Activated T-cell treated with anti-CD3 and anti-CD28 coated beads, Interleukin-2, amount 50 U/mL, for 72 hours (primary cell): ENCODE data around the gene DPRX. TPM values are rescaled to one million over a fixed set of nuclear protein-coding genes. Genes with fewer than 3 reads are reported as not detected.
"Not testable (repeated sequence)": the region's sequence is repeated elsewhere in the genome, so short reads cannot be mapped to it uniquely, and the experiment has no call there.

Experiments
- ATAC-seq, 2 donors: fragments of 150-1000 bp; cut with Tn5 transposase; replicated peaks in 1 of 2; 2 replicates each; pipeline ENCODE4 v1.10.0; 2021; ENCODE audit warnings: moderate library complexity in 2 of 2, mild to moderate bottlenecking in 1 of 2
- DNase-seq, 2 donors: peaks; one replicate each; pipeline ENCODE4 v3.0.0; 2021 to 2022; ENCODE audit warnings: mixed read lengths in 1 of 2
- H3K27ac Mint-ChIP-seq: one replicate; pipeline ENCODE4 v1.8.0; 2022; ENCODE audit warnings: mild to moderate bottlenecking, moderate library complexity, mixed read lengths
- H3K27me3 Mint-ChIP-seq: one replicate; pipeline ENCODE4 v1.8.0; 2022; ENCODE audit warnings: low read depth, mixed read lengths
- H3K36me3 Mint-ChIP-seq, 2 donors: one replicate each; pipeline ENCODE4 v1.8.0; 2022; ENCODE audit warnings: mixed read lengths in 2 of 2, mild to moderate bottlenecking in 1 of 2; ENCODE audit not compliant: insufficient read depth in 2 of 2
- H3K4me1 Mint-ChIP-seq: one replicate; pipeline ENCODE4 v1.8.0; 2022; ENCODE audit warnings: low read depth, mixed read lengths
- H3K4me3 Mint-ChIP-seq, 2 donors: one replicate each; pipeline ENCODE4 v1.8.0; 2022; ENCODE audit warnings: mild to moderate bottlenecking in 2 of 2, mixed read lengths in 2 of 2, moderate library complexity in 2 of 2
- H3K9me3 Mint-ChIP-seq, 2 donors: one replicate each; pipeline ENCODE4 v1.8.0; 2022; ENCODE audit warnings: mixed read lengths in 2 of 2
- total RNA-seq, 2 donors: library from RNA; stranded (reverse); gene quantifications; one replicate each; pipeline ENCODE4 v1.2.3, GENCODE V29; 2022

Gene DPRX
- total RNA-seq, 2 donors from 2014 or later, result not detected

DNA sequence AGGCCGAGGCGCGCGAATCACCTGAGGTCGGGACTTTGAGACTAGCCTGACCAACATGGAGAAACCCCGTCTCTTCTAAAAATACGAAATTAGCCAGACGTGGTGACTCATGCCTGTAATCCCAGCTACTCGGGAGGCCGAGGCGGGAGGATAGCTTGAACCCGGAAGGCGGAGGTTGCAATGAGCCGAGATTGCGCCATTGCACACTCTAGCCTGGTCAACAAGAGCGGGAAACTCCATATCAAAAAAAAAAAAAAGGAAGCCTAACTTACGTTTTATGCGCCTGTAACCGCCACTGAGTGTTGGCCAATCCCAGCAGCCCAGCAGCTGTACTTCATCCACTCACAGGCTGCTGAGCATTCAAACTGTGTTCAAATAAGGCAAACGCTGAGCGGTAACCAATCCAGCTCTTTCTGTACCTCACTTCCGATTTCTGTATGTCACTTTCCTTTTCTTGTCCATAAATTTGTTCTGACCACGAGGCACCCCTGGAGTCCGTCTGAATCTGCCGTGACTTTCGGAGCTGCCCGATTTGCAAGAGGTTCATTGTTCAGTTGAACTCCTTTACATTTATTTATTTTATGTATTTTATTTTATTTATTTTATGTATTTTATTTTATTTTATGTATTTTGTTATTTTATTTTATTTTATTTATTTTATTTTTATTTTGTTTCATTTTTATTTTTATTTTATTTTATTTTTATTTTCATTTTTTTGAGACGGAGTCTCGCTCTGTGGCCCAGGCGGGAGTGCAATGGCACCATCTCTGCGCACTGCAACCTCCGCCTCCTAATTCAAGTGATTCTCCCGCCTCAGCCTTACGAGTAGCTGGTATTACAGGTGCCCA, 18.2 kb downstream of the DPRX start:
- no peak for ATAC-seq
- DNase-seq, result no peak
- peaks cover under 1 to 9% of the 10 kb centered on the region in 2 donors for H3K36me3 Mint-ChIP-seq
- no peak overlapping the region for H3K4me3 Mint-ChIP-seq
- peaks cover under 1 to 6% of the 10 kb centered on the region in 2 donors for H3K9me3 Mint-ChIP-seq
- no peaks in the 10 kb centered on the region for H3K4me1 Mint-ChIP-seq
- no peaks in the 10 kb centered on the region for H3K27me3 Mint-ChIP-seq
- H3K27ac Mint-ChIP-seq, result no peak overlapping the region

DNA sequence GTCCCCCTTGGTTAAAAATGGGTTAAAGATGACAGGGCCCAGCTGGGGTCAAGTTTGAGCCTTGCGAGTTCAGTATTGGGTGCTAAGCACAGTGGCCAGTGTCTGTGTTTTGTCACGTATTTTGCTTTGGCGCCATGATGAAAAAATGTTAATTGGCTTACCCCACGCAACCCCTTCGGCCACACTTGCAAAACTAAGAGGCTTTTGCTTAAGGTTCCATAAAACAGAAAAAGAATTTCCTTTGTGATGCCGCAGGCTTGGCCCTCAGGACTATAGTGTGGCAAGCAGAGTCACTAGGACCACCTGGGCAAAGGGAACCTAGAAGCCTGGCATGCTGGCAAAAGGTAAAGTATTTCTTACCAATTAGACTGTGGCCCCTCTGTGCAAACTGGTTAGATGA, 20.7 kb downstream of the DPRX start:
- Mint-ChIP-seq H3K4me1 (no peaks in the 10 kb centered on the region), H3K27ac (no peak overlapping the region), H3K9me3 (peaks cover 4 to 8% of the 10 kb centered on the region in 2 donors), H3K36me3 (peaks cover 2 to 14% of the 10 kb centered on the region in 2 donors), H3K4me3 (no peak overlapping the region), H3K27me3 (no peaks in the 10 kb centered on the region)
- no peak for ATAC-seq
- no peak for DNase-seq

DNA sequence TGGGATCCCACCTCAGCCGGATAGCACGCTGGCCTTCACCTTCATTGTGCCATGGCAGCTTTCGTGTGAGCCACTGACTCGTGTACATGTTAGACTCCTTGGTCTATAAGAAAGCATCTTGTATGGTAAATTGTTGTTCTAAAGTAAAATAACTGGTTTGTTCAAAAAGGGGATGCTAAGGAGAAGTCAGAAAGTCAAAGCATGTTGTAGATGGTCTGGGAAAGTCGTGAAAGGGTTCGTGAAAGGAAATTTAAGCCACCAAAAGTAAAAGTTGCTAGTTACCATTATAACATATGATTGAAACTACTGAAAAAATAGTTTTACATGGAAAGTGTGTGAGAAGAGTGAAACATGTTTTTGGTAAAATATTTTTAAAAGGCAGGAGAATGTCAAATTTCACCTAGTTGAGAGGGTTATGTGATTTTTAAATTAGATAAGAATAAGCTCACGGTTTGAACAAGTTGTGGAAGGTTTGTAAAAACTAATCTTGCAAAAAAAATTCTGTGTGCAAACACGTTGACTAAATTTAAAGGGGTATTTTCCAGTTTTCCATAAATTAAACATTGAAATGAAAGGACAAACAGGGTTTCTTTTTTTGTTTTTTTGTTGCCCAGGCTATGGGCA, 23.4 kb downstream of the DPRX start:
- H3K36me3 Mint-ChIP-seq, result peaks cover 4 to 13% of the 10 kb centered on the region in 2 donors
- no peaks in the 10 kb centered on the region for H3K27me3 Mint-ChIP-seq
- ATAC-seq (no peak), DNase-seq (no peak)
- no peak overlapping the region for H3K4me3 Mint-ChIP-seq
- H3K4me1 Mint-ChIP-seq, result no peaks in the 10 kb centered on the region
- H3K9me3 Mint-ChIP-seq, result peaks cover 4 to 9% of the 10 kb centered on the region in 2 donors
- no peak overlapping the region for H3K27ac Mint-ChIP-seq

DNA sequence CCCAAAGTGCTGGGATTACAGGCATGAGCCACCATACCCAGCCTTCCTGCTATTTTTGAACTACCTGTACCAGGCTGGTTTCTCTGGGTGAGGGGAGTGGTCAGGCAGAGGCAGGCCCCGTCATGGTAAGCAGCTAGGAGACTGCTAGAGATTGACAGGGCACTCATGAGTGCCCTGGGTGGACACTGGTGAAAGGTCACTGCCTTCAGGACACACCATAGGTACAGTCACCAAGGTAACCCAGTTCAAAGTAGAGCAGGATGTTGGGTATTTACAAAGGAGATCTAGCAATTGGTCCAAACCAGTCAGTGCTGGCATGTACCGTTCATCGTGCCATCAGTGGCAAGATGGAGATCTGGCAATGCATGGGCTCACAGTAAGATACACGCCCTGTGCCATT, 25.5 kb downstream of the DPRX start:
- DNase-seq, result no peak
- Mint-ChIP-seq H3K27me3 (no peaks in the 10 kb centered on the region), H3K36me3 (peaks cover 4 to 10% of the 10 kb centered on the region in 2 donors), H3K4me1 (no peaks in the 10 kb centered on the region), H3K9me3 (peaks cover 6 to 8% of the 10 kb centered on the region in 2 donors), H3K4me3 (no peak overlapping the region), H3K27ac (no peak overlapping the region)
- no peak for ATAC-seq

DNA sequence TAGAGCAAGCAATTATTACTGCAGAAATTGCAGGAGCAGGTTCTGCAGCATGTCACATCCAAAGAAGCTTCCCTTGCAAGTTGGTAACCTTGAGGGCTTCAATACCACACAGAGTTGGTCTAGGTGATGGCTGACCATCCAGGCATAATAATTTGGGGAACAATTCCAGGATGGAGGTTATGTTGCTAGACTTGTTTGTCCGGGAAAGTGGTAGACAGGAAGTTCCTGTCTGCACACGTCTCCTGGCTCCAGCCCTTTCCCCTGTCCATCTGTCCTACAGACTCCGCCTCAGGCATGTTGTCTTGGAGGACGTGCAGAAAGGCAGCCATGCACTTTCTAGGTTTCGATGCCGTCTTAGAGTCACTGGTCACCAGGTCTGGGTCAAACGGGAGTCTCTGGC, 26.0 kb downstream of the DPRX start:
- H3K36me3 Mint-ChIP-seq, result peaks cover 4 to 10% of the 10 kb centered on the region in 2 donors

DNA sequence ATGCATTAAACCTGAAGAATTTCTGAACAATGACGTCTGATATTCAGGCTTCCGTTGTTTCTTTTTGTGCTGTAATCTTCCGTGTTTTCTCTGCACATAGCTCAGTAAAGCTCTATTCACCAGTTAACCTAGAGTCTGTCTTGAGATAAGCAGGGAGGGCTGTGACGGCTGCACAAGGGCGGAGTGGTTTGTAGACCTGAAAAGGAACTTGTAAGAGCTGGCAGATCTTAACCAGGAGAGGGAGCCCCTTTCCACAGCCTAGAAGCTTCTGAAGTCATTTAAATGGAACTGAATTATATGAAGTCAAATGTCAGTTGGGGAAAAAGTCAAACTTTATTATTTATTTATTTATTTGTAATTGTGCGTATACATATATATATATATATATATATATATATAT, 27.5 kb downstream of the DPRX start:
- Mint-ChIP-seq H3K4me1 (no peaks in the 10 kb centered on the region), H3K36me3 (peaks cover 4 to 10% of the 10 kb centered on the region in 2 donors), H3K27me3 (no peaks in the 10 kb centered on the region), H3K9me3 (peaks cover 9% of the 10 kb centered on the region in 2 donors), H3K4me3 (no peak overlapping the region), H3K27ac (no peak overlapping the region)
- no peak for ATAC-seq
- peak in 1 of 2 donors; percentile 5 for DNase-seq

More for the DNA sequence above, 26.0 kb downstream of the DPRX start:
- Mint-ChIP-seq H3K4me1 (no peaks in the 10 kb centered on the region), H3K4me3 (no peak overlapping the region), H3K9me3 (peaks cover 6 to 9% of the 10 kb centered on the region in 2 donors), H3K27me3 (no peaks in the 10 kb centered on the region), H3K27ac (no peak overlapping the region)
- DNase-seq (no peak), ATAC-seq (no peak)

DNA sequence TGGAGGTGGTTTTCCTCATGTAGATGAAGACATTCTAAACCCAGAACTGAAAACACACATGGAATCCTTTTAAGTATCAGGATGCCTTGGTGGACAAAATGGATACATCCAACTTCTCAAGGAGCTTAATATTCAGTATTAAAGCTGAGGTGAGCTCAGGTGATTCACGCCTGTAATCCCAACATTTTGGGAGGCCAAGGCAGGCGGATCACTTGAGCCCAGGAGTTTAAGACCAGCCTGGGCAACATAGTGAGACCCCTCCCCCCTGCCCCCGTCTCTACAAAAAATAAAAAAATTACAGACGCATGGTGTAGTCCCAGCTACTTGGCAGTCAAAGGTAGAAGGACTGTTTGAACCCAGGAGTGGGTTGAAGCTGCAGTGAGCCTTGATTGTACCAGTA, 28.8 kb downstream of the DPRX start:
- ATAC-seq, result no peak
- Mint-ChIP-seq H3K4me1 (no peaks in the 10 kb centered on the region), H3K27me3 (no peaks in the 10 kb centered on the region), H3K9me3 (peaks cover 6% of the 10 kb centered on the region in 2 donors), H3K36me3 (peaks cover 2 to 3% of the 10 kb centered on the region in 2 donors), H3K4me3 (no peak overlapping the region), H3K27ac (no peak overlapping the region)
- no peak for DNase-seq

DNA sequence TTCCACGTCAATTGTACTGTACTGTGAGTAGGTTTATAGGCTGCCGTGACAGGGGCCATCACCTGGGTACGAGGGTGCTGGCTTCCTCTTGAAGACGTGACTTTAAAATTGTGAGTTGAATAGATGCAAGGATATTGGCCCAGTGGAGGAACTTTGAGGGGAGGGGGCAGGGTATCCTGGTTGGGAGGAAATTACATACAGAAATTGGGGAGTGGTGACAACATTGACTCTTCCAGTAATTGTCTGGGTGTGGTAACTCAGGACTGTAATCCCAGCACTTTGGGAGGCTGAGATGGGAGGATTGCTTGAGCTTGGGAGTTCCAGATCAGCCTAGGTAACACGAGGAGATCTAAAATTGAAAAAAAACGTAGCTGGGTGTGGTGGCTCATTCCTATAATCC, 30.4 kb downstream of the DPRX start:
- Mint-ChIP-seq H3K9me3 (peaks cover 4 to 6% of the 10 kb centered on the region in 2 donors), H3K4me3 (no peak overlapping the region), H3K4me1 (no peaks in the 10 kb centered on the region)

DNA sequence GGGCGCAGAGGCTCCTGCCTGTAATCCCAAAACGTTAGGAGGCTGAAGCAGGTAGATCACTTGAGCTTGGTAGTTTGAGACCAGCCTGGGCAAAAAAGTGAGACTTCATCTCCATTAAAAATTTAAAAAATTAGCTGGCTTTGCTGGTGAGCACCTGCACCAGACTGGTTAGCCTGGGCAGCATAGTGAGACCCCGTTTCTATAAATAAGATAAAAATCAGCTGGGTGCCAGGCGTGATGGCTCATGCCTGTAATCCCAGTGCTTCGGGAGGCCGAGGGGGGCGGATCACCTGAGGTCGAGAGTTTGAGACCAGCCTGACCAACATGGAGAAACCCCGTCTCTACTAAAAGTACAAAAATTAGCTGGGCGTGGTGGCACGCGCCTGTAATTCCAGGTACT, 32.4 kb downstream of the DPRX start:
- Mint-ChIP-seq H3K27ac (no peak overlapping the region), H3K36me3 (peaks cover 0 to 2% of the 10 kb centered on the region in 2 donors)

More for the DNA sequence above, 30.4 kb downstream of the DPRX start:
- H3K36me3 Mint-ChIP-seq, result peaks cover 0 to 2% of the 10 kb centered on the region in 2 donors
- no peak overlapping the region for H3K27ac Mint-ChIP-seq
- ATAC-seq (no peak), DNase-seq (no peak)
- H3K27me3 Mint-ChIP-seq, result no peaks in the 10 kb centered on the region

DNA sequence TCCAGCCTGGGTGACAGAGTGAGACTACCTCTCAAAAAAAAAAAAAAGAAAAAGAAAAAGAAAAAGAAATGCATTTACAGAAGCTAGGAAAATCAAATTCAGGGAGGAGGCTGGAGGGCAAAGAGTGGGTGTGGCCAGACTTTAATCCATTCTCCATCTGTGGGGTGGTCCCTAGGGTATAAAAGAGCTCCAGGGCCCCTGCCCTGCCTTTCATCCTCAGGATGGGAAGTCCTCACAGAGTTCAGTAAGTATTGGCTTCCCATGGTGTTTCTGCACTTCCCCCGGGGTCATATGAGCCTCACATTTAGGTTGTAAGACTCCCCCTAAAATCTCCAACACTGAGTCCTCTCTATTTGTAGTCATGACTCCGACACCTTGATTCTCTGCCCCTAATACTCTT, 33.0 kb downstream of the DPRX start:
- Mint-ChIP-seq H3K9me3 (peaks cover 2 to 6% of the 10 kb centered on the region in 2 donors), H3K36me3 (no peaks in the 10 kb centered on the region), H3K4me1 (no peaks in the 10 kb centered on the region), H3K27me3 (no peaks in the 10 kb centered on the region), H3K4me3 (no peak overlapping the region), H3K27ac (no peak overlapping the region)
- ATAC-seq (no peak), DNase-seq (no peak)

More for the DNA sequence above, 32.4 kb downstream of the DPRX start:
- DNase-seq (no peak), ATAC-seq (no peak)
- no peaks in the 10 kb centered on the region for H3K4me1 Mint-ChIP-seq
- no peaks in the 10 kb centered on the region for H3K27me3 Mint-ChIP-seq
- H3K9me3 Mint-ChIP-seq, result peaks cover 4 to 6% of the 10 kb centered on the region in 2 donors
- H3K4me3 Mint-ChIP-seq, result no peak overlapping the region

DNA sequence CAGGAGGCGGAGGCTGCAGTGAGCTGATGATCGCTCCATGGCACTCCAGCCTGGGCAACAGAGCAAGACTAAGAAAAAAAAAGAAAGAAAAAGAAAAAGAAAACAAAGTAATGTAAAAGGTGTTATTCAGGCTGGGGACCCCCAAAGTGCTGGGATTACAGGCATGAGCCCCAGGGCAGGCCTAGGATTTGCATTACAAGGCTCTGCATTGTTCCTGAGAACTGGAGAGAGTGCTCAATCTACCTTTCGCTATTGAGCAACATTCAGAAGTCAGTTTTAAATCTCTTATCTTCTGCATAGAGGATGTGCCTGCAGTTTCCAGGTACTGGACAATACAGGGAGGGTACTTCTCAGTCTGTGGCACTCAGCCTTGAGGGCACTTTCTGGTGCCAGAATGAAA, 34.5 kb downstream of the DPRX start:
- not testable (repeated sequence) for ATAC-seq, H3K4me1 Mint-ChIP-seq, H3K4me3 Mint-ChIP-seq, DNase-seq, H3K9me3 Mint-ChIP-seq, H3K36me3 Mint-ChIP-seq, H3K27me3 Mint-ChIP-seq, H3K27ac Mint-ChIP-seq

DNA sequence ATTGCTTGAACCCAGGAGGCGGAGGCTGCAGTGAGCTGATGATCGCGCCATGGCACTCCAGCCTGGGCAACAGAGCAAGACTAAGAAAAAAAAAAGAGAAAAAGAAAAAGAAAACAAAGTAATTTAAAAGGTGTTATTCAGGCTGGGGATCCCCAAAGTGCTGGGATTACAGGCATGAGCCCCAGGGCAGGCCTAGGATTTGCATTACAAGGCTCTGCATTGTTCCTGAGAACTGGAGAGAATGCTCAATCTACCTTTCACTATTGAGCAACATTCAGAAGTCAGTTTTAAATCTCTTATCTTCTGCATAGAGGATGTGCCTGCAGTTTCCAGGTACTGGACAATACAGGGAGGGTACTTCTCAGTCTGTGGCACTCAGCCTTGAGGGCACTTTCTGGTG, 37.0 kb downstream of the DPRX start:
- H3K27me3 Mint-ChIP-seq, H3K4me1 Mint-ChIP-seq, H3K27ac Mint-ChIP-seq, ATAC-seq, H3K36me3 Mint-ChIP-seq, H3K9me3 Mint-ChIP-seq, H3K4me3 Mint-ChIP-seq, DNase-seq: not testable (repeated sequence)

DNA sequence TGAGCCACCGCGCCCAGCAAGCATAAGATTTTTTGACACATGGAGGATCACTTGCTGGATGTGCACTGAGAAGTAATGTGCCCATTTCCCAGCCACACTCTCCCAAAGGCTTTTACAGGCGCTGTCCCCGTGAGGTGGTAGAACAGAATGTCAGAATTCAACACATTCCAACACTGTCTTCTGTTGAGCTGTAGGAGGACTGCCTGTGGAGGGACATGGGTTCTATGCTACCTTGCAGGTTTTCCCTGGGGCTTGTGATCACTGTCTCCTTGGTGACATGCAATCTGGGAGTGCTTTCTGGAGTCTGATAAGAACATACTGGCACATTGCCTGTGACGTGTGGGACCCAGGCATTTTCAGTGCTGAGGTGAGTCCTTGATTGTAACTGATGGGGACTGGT, 38.5 kb downstream of the DPRX start:
- no peak for ATAC-seq
- H3K4me3 Mint-ChIP-seq, result no peak overlapping the region

More for the DNA sequence above, 38.5 kb downstream of the DPRX start:
- Mint-ChIP-seq H3K4me1 (no peaks in the 10 kb centered on the region), H3K27me3 (no peaks in the 10 kb centered on the region), H3K9me3 (peaks cover 3 to 5% of the 10 kb centered on the region in 2 donors), H3K27ac (no peak overlapping the region), H3K36me3 (peaks cover 2 to 4% of the 10 kb centered on the region in 2 donors)
- no peak for DNase-seq
